ENCODE measurements around the gene SNX14.
A peak's percentile ranks its signal among the peaks of the same experiment; 100 is the strongest.
"Not testable (repeated sequence)": the region's sequence is repeated elsewhere in the genome, so short reads cannot be mapped to it uniquely, and the experiment has no call there.

Gene SNX14

GRCh38 chr6:85593438-85594196 lies at the start of gene SNX14:
Gene SNX14, minus strand, starts transcription at chr6:85593858. Its CDS starts 140 bp downstream, at chr6:85593718.
- peak; percentile 62 for DNase-seq (ENCODE audit: low read depth)

- DNase-seq (ENCODE audit: low read depth), result peak; percentile 99
Measured at GRCh38 chr6:85642774-85643536, 49.3 kb upstream of the SNX14 start, which contains the start of gene SYNCRIP. Gene SYNCRIP, minus strand, starts transcription at chr6:85642886. Its CDS starts 1,447 bp downstream, at chr6:85641439.

- peak; percentile 41 for DNase-seq (ENCODE audit: low read depth)
Measured at GRCh38 chr6:85641897-85642773, 48.5 kb upstream of the SNX14 start.

DNA sequence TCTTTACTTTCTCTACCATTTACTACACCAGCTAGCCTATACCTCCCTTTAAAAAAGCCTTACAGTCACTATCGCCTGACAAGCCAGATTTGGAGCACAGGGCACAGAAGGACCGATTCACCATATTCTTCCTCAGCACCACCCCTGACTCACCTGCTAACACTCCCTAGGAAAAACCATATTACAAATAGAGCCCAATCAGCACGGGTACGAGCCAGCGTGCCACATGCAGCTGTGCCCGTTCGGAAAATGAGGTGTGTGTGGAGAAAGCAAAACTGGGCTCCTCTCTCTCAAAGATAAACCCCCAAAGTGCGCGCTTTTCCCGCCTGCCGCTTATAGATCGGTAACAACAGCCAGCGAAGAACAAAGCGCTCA lies 47.9 kb upstream of the SNX14 start:
- no peak for DNase-seq (ENCODE audit: low read depth)

DNA sequence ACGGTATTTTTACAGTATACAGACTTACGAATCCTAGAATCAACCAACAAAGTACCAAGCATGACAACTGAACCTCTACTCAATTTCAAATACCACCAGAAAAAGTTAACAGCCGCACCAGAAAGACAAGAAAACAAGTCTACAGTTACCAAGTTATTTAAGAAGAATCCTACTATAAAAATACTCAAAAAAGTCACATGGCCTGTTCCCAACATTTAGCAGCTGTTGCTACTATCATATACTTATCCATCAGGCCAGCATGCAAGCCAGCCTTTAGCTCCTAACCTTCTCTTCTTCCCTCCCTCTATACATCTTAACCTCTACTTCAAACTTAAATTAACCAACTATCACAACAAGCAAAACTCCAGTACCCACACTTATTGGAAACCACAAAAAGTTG lies 47.2 kb upstream of the SNX14 start:
- DNase-seq (ENCODE audit: low read depth), result no peak

- DNase-seq (ENCODE audit: low read depth), result no peak
Measured at GRCh38 chr6:85637579-85637978, 43.9 kb upstream of the SNX14 start.

DNA sequence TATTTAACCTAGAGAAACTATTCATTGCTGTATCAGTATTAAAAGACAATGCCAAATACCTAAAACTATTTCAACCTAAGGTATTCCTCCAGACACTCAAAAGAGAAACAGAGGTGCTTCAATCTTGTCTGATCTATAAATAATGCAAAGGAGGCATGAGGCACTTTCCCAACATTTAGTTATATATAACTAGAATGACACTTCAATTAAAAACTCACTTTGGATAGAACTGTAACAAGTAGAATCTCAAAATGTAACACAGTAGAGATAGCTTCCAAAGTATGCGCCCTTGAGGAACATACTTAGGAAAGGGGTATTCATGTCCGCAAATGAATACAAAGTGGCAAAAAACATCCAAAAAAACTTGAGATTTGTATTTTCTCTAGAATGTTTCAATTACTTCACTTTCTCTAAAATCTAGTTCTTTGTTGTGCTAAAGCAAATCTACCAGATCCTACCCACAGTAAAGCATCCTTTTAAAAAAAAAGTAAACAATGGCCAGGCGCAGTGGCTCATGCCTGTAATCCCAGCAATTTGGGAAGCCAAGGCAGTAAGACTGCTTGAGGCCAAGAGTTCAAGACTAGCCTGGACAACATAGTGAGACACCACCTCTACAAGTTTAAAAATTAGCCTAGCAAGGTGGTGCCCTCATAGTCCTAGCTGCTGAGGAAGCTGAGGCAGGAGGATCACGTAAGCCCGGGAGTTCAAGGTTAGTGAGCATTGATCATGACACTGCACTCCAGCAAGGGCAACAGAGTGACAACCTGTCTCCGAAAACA lies 38.7 kb upstream of the SNX14 start:
- DNase-seq (ENCODE audit: low read depth), result no peak

DNA sequence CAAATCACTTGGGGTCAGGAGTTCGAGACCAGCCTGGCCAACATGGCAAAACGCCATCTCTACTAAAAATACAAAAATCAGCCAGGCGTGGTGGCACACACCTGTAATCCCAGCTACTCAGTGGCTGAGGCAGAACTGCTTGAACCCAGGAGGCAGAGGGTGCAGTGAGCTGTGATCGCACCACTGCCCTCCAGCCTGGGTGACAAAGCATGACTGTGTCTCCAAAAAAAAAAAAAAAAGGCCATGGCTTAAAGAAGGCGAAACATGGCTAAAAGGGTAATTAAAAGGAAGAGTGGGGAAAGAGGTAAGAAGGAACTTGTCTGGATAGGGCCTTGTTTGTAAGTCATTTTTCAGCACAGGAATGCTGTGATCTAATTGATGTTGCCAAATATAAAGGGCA lies 37.5 kb upstream of the SNX14 start:
- not testable (repeated sequence) for DNase-seq (ENCODE audit: low read depth)

DNA sequence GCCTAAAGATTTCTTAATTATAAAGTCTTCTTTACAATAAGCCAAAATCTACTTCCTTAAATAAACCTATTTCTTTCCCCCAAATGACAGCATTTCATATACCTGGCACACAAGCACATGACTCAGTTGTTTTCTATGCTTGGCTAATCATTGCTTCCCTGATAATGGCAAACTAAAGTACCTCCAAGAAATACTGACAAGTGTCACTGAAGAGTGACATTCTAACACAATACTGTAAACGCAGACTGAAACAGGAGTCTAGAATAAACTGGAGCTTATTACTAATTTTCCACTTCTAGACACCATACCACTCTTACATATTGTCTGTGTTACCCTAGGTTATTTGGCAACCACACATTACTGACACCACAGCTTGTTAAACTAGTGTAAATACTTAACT lies 34.7 kb upstream of the SNX14 start:
- DNase-seq (ENCODE audit: low read depth), result no peak

DNA sequence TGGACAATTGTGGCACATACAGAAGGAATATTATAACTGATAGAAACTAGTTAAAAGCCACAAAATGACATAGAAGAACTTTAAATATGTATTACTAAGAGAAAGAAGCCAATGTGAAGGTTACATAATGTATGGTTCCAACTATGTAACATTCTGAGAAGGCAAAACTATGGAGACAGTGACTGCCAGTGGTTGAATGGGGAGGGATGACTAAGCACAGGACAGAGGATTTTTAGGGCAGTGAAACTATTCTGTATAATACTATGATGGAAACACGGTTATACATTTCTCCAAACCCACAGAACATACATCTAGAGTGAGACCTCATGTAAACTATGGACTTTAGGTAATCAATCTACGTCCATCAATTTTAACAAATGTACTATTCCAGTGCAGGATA lies 26.6 kb upstream of the SNX14 start:
- no peak for DNase-seq (ENCODE audit: low read depth)

- no peak for DNase-seq (ENCODE audit: low read depth)
Measured at GRCh38 chr6:85614780-85615179, 21.1 kb upstream of the SNX14 start.

- DNase-seq (ENCODE audit: low read depth), result no peak
Measured at GRCh38 chr6:85612690-85613474, 19.2 kb upstream of the SNX14 start.

- DNase-seq (ENCODE audit: low read depth), result no peak
Measured at GRCh38 chr6:85610182-85610895, 16.7 kb upstream of the SNX14 start.

DNA sequence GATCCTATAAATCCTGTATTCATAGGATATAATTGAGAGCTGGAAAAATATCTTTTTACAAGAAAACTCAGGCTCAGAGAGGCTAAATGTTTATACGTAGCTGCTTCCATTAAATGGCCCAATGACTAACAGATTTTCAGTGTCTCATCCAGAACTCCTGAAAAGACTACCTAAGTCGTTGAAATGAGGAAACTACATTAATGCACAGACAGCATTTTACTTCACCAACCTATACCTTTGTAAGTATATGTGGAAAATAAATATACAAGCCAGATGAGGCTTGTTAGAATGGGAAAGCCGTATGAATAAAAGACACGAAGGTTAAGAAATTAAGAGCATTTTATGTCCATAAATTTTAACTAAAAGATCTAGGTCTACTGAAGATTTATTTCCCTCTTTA lies 8.4 kb upstream of the SNX14 start:
- DNase-seq (ENCODE audit: low read depth), result no peak

GRCh38 chr6:85600713-85601313 lies 7.2 kb upstream of the SNX14 start:
- no peak for DNase-seq (ENCODE audit: low read depth)

GRCh38 chr6:85594197-85594930 lies 706 bp upstream of the SNX14 start:
- peak; percentile 31 for DNase-seq (ENCODE audit: low read depth)

GRCh38 chr6:85592033-85592432 lies 1.6 kb downstream of the SNX14 start:
- DNase-seq (ENCODE audit: low read depth), result no peak

- no peak for DNase-seq (ENCODE audit: low read depth)
Measured at GRCh38 chr6:85591207-85591606, 2.5 kb downstream of the SNX14 start.

DNA sequence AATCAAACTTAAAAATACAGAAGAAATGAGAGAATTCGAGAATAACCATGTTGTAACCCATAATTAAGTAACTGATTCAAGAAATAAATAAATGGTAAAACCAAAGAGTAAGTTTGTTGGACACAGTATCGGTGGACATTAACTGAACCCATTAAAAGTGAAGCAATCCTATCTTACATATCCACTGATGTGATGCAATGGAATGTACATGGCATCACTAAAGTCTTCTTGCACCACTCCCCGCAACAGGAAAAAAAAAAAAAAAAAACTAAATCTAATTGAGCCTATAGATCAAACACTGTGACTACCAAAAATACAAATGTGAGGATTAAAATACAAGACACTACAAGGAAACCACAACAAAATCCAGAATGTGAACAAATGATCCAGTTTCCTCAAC lies 7.9 kb downstream of the SNX14 start:
- no peak for DNase-seq (ENCODE audit: low read depth)
